A673 (cell line): ENCODE results near the gene CHST12. TPM values are rescaled to one million over a fixed set of nuclear protein-coding genes. Genes with fewer than 3 reads are reported as not detected.

ENCODE experiments used
- BruUV-seq: library from RNA; stranded (reverse); fragments of 400-500 nt; replicated peaks from 2 replicates; lab custom pipeline; 2021; lab: Mats Ljungman, UMichigan
- CTCF ChIA-PET: fragments of 300-600 bp; sonication (Branson Sonifier 250); formaldehyde crosslinking; loops from one replicate; lab custom pipeline; 2022; ENCODE audit warnings: antibody characterized with exemption; lab: Charles Lee
- POLR2A ChIA-PET: fragments of 300-600 bp; sonication (Branson Sonifier 250); formaldehyde crosslinking; loops from one replicate; lab custom pipeline; 2022; ENCODE audit warnings: antibody characterized with exemption; ENCODE audit not compliant: low non-redundant PET; lab: Charles Lee
- DNase-seq: peaks from one replicate; pipeline ENCODE4 v3.0.0-alpha.2; 2015; ENCODE audit warnings: low spot score
- H3K27ac ChIP-seq: fragments of 200-600 bp; sonication (generic); 2 replicates; pipeline ENCODE4 v1.5.1; 2016; ENCODE audit warnings: mixed run types, low read depth, mild to moderate bottlenecking, mixed read lengths, antibody characterized with exemption, low read length; ENCODE audit not compliant: poor library complexity, severe bottlenecking
- H3K27me3 ChIP-seq: fragments of 200-600 bp; sonication (generic); replicated peaks from 2 replicates; pipeline ENCODE4 v1.6.1; 2017; ENCODE audit warnings: mixed run types, low read depth, mild to moderate bottlenecking, mixed read lengths, antibody characterized with exemption, low read length; ENCODE audit not compliant: insufficient read depth, poor library complexity
- H3K36me3 ChIP-seq: fragments of 200-600 bp; sonication (generic); 2 replicates; pipeline ENCODE4 v1.6.1; 2016; ENCODE audit warnings: mixed run types, mild to moderate bottlenecking, mixed read lengths, antibody characterized with exemption, low read length; ENCODE audit not compliant: insufficient read depth, poor library complexity, severe bottlenecking
- H3K4me1 ChIP-seq: fragments of 200-600 bp; sonication (generic); 2 replicates; pipeline ENCODE4 v1.6.1; 2017; ENCODE audit warnings: mixed run types, mild to moderate bottlenecking, mixed read lengths, antibody characterized with exemption, low read length; ENCODE audit not compliant: insufficient read depth, poor library complexity, severe bottlenecking
- H3K4me3 ChIP-seq: fragments of 200-600 bp; sonication (generic); 2 replicates; pipeline ENCODE4 v1.5.1; 2016; ENCODE audit warnings: low read depth, mixed run types, mild to moderate bottlenecking, mixed read lengths, low read length; ENCODE audit not compliant: poor library complexity, severe bottlenecking
- H3K9me3 ChIP-seq: fragments of 200-600 bp; sonication (generic); 2 replicates; pipeline ENCODE4 v1.6.1; 2016; ENCODE audit warnings: mixed run types, low read depth, mild to moderate bottlenecking, mixed read lengths, antibody characterized with exemption, low read length; ENCODE audit not compliant: poor library complexity, severe bottlenecking
- EZH2 ChIP-seq: fragments of 200-600 bp; sonication (generic); IDR thresholded peaks from 2 replicates; pipeline ENCODE4 v1.6.1; 2017; ENCODE audit warnings: borderline replicate concordance, low read depth, mild to moderate bottlenecking, mixed read lengths, antibody characterized with exemption, low read length; ENCODE audit not compliant: poor library complexity, severe bottlenecking
- intact Hi-C: fragments of 100-400 bp; cut with micrococcal nuclease; formaldehyde crosslinking; loops from one replicate; pipeline ENCODE4 v1.10.0; 2022; ENCODE audit not compliant: unreplicated experiment
- total RNA-seq: library from RNA; stranded (reverse); gene quantifications from 2 replicates; pipeline ENCODE4 v1.2.3, GENCODE V29; 2021
- TF ChIP-seq, protein P1 (sequence below): fragments of 300-800, 200-600 bp; sonication (generic); conservative IDR thresholded peaks from 2 replicates; pipeline ENCODE4 v1.5.1; 2017; ENCODE audit warnings: low read depth, mild to moderate bottlenecking, antibody characterized with exemption, low read length, moderate library complexity, mixed read lengths

Gene CHST12
- total RNA-seq, 1 experiment from 2014 or later: 21.8 TPM

DNA sequence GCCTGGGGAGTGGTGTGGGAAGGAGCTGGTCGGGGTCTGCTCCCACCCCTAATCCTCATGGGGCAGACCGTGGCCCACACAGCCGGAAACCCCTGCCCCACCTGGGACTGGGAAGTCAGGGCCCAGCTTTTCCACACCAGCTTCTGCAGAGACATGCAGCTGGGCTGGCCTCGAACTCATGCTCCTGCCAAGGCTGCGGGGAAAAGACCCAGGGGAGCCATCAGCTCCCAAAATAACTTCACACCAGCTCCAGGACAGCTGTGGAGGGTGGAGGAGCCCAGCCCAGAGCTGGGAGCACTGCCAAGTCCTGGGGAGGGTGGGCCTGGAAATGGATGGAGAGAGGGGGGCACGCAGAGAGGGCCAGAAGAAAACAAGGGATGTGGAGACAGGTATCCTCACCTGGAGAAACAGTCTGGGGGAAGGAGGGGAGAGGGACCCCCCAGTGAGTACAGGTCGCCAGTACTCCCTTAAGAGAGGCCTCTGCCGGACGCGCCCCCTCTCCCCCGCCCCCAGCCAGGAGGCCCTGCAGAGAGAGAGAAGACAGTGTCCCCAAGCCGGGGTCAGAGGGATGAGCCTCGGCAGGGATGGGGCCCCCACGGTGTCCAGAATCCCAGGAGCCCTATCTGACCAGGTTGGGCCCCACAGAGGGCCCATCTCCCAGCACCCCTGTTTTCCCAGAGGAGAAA is 84.3 kb downstream of the CHST12 start:
- DNase-seq: peak; percentile 66
- POLR2A ChIA-PET: no interaction called here
- BruUV-seq: no TSS peak

GRCh38 chr7:2488272-2488645 is 84.8 kb downstream of the CHST12 start:
- intact Hi-C loops: no loop called here
- Histone ChIP-seq H3K4me1 (peaks cover 22% of the 10 kb centered on the region), H3K36me3 (no peaks in the 10 kb centered on the region), H3K4me3 (no peak overlapping the region), H3K27me3 (no peaks in the 10 kb centered on the region), H3K9me3 (no peaks in the 10 kb centered on the region), H3K27ac (no peak overlapping the region)
- TF ChIP-seq EZH2: no peak
- TF ChIP-seq, protein P1, sequence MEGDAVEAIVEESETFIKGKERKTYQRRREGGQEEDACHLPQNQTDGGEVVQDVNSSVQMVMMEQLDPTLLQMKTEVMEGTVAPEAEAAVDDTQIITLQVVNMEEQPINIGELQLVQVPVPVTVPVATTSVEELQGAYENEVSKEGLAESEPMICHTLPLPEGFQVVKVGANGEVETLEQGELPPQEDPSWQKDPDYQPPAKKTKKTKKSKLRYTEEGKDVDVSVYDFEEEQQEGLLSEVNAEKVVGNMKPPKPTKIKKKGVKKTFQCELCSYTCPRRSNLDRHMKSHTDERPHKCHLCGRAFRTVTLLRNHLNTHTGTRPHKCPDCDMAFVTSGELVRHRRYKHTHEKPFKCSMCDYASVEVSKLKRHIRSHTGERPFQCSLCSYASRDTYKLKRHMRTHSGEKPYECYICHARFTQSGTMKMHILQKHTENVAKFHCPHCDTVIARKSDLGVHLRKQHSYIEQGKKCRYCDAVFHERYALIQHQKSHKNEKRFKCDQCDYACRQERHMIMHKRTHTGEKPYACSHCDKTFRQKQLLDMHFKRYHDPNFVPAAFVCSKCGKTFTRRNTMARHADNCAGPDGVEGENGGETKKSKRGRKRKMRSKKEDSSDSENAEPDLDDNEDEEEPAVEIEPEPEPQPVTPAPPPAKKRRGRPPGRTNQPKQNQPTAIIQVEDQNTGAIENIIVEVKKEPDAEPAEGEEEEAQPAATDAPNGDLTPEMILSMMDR: no peak
- BruUV-seq: no TSS peak
- CTCF ChIA-PET: interaction anchor here (0.5 kb wide), 1 partner anchor 65 kb away, joined by 4 read pairs; no protein-coding TSS in a partner anchor
- DNase-seq: no peak
- POLR2A ChIA-PET: no interaction called here

More for the DNA sequence above, 84.3 kb downstream of the CHST12 start:
- Histone ChIP-seq H3K4me3 (no peak overlapping the region), H3K27me3 (no peaks in the 10 kb centered on the region), H3K27ac (no peak overlapping the region), H3K36me3 (no peaks in the 10 kb centered on the region), H3K4me1 (peaks cover 22% of the 10 kb centered on the region), H3K9me3 (no peaks in the 10 kb centered on the region)
- intact Hi-C loops: no loop called here
- CTCF ChIA-PET: no interaction called here
- TF ChIP-seq, protein P1: no peak
- no peak for TF ChIP-seq EZH2

- Histone ChIP-seq H3K27me3 (no peaks in the 10 kb centered on the region), H3K4me1 (peaks cover 22% of the 10 kb centered on the region), H3K36me3 (no peaks in the 10 kb centered on the region), H3K4me3 (no peak overlapping the region), H3K27ac (no peak overlapping the region), H3K9me3 (no peaks in the 10 kb centered on the region)
- no TSS peak for BruUV-seq
- no peak for DNase-seq
- ChIA-PET POLR2A (no interaction called here), CTCF (interaction anchor here (0.5 kb wide), 1 partner anchor 65 kb away, joined by 4 read pairs; no protein-coding TSS in a partner anchor)
- TF ChIP-seq, protein P1: no peak
- no peak for TF ChIP-seq EZH2
- intact Hi-C loops: no loop called here
These were observed 85.3 kb downstream of the CHST12 start for GRCh38 chr7:2488681-2489080.
